ENCODE measurements around the gene NCOA1.

DNA sequence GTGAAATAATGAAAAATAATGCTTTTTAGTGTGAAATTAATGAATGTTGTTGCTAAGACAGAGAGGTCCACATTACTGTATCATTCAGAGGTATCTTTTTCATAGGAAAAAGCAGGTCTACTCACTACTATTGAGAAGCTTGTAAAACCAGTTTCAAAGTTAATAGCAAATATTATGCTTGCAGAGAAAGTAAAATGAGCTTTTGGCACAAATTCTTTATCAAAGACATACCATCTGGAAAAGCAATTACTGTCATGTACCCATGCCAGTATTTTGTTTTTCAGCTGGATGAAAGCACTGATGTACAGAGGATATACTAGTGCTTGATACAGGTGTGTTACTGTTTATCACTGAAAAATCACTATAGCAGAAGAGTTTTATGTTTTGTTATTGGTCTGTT, 77.5 kb downstream of the NCOA1 start:
- TF ChIP-seq POLR2AphosphoS5 (IDR thresholded peaks at IDR 0.05; ENCODE audit: low read depth) (no peak), SPI1 (IDR thresholded peaks at IDR 0.05; ENCODE audit: borderline replicate concordance, low read depth) (no peak), GABPA (IDR thresholded peaks at IDR 0.05; ENCODE audit: low read depth) (no peak)
- TF ChIP-seq, protein P1, sequence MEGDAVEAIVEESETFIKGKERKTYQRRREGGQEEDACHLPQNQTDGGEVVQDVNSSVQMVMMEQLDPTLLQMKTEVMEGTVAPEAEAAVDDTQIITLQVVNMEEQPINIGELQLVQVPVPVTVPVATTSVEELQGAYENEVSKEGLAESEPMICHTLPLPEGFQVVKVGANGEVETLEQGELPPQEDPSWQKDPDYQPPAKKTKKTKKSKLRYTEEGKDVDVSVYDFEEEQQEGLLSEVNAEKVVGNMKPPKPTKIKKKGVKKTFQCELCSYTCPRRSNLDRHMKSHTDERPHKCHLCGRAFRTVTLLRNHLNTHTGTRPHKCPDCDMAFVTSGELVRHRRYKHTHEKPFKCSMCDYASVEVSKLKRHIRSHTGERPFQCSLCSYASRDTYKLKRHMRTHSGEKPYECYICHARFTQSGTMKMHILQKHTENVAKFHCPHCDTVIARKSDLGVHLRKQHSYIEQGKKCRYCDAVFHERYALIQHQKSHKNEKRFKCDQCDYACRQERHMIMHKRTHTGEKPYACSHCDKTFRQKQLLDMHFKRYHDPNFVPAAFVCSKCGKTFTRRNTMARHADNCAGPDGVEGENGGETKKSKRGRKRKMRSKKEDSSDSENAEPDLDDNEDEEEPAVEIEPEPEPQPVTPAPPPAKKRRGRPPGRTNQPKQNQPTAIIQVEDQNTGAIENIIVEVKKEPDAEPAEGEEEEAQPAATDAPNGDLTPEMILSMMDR (IDR thresholded peaks at IDR 0.05; ENCODE audit: insufficient read depth, low read length), result no peak
- TF ChIP-seq, protein P2, sequence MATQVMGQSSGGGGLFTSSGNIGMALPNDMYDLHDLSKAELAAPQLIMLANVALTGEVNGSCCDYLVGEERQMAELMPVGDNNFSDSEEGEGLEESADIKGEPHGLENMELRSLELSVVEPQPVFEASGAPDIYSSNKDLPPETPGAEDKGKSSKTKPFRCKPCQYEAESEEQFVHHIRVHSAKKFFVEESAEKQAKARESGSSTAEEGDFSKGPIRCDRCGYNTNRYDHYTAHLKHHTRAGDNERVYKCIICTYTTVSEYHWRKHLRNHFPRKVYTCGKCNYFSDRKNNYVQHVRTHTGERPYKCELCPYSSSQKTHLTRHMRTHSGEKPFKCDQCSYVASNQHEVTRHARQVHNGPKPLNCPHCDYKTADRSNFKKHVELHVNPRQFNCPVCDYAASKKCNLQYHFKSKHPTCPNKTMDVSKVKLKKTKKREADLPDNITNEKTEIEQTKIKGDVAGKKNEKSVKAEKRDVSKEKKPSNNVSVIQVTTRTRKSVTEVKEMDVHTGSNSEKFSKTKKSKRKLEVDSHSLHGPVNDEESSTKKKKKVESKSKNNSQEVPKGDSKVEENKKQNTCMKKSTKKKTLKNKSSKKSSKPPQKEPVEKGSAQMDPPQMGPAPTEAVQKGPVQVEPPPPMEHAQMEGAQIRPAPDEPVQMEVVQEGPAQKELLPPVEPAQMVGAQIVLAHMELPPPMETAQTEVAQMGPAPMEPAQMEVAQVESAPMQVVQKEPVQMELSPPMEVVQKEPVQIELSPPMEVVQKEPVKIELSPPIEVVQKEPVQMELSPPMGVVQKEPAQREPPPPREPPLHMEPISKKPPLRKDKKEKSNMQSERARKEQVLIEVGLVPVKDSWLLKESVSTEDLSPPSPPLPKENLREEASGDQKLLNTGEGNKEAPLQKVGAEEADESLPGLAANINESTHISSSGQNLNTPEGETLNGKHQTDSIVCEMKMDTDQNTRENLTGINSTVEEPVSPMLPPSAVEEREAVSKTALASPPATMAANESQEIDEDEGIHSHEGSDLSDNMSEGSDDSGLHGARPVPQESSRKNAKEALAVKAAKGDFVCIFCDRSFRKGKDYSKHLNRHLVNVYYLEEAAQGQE (IDR thresholded peaks at IDR 0.05; ENCODE audit: insufficient replicate concordance, low read depth), result no peak

Data from HL-60 (cell line).